IPS-15b (cell line): ENCODE measurements around the gene GNG14.
A peak's percentile ranks its signal among the peaks of the same experiment; 100 is the strongest.
"Not testable (repeated sequence)": the region's sequence is repeated elsewhere in the genome, so short reads cannot be mapped to it uniquely, and the experiment has no call there.

ENCODE experiments used
- H3K27me3 ChIP-seq: one replicate; pipeline ENCODE4 v1.6.1; 2013; ENCODE audit warnings: low read length; ENCODE audit not compliant: control insufficient read depth, insufficient read depth
- H3K36me3 ChIP-seq: one replicate; pipeline ENCODE4 v1.6.1; 2013; ENCODE audit warnings: low read length; ENCODE audit not compliant: control insufficient read depth, insufficient read depth
- H3K4me1 ChIP-seq: one replicate; pipeline ENCODE4 v1.6.1; 2013; ENCODE audit warnings: mild to moderate bottlenecking, low read length; ENCODE audit not compliant: control insufficient read depth, insufficient read depth
- H3K4me3 ChIP-seq: one replicate; pipeline ENCODE4 v1.5.1; 2013; ENCODE audit warnings: low read depth, low read length
- H3K9ac ChIP-seq: one replicate; pipeline ENCODE4 v1.6.1; 2013; ENCODE audit warnings: low read depth, mild to moderate bottlenecking, low read length
- H3K9me3 ChIP-seq: one replicate; pipeline ENCODE4 v1.6.1; 2013; ENCODE audit warnings: mild to moderate bottlenecking, low read length; ENCODE audit not compliant: control insufficient read depth, insufficient read depth

GNG14 gene

GRCh38 chr19:12669270-12670158, 18.3 kb upstream of the GNG14 start:
- H3K27me3 ChIP-seq, result no peaks in the 10 kb centered on the region
- H3K9me3 ChIP-seq, result no peaks in the 10 kb centered on the region
- H3K36me3 ChIP-seq, result peaks cover 21% of the 10 kb centered on the region
- peaks cover 4% of the 10 kb centered on the region for H3K4me1 ChIP-seq
- H3K4me3 ChIP-seq, result peak overlapping the region; percentile 86
- peak overlapping the region; percentile 95 for H3K9ac ChIP-seq

DNA sequence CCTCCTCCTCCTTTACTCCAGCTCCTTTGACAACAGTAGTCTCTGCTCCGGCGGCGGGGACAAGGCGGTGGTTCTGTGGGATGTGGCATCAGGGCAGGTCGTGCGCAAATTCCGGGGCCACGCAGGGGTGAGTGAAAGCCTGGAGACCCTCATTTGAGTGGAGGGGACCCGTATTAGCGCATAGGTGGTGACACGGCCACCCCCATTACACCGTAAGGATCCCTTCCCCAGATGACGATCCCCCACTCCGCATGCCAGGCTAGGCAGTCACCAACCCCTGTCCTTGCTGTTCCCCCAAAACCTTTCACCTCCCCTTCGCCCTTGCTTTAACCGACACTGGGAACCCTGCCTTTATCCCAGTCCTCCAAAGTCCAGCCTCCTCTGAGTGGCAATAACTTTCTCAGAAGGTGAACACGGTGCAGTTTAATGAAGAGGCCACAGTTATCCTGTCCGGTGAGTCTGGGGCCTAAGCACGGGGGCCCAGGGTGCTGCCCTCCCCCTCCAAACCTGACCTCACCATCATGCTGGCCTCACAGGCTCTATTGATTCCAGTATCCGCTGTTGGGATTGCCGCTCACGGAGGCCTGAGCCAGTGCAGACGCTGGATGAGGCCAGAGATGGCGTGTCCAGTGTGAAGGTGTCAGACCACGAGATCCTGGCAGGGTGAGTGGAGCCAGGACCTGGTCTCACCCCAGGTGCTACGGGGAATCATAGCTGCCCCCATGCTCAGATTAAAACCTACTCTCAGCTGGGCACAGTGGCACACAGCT, 17.5 kb upstream of the GNG14 start:
- H3K9ac ChIP-seq, result peak overlapping the region; percentile 95
- H3K4me1 ChIP-seq, result peaks cover 4% of the 10 kb centered on the region
- H3K27me3 ChIP-seq, result no peaks in the 10 kb centered on the region
- H3K4me3 ChIP-seq, result peak overlapping the region; percentile 86
- no peaks in the 10 kb centered on the region for H3K9me3 ChIP-seq
- peaks cover 21% of the 10 kb centered on the region for H3K36me3 ChIP-seq

- H3K4me1 ChIP-seq, result peaks cover 2% of the 10 kb centered on the region
- no peak overlapping the region for H3K4me3 ChIP-seq
- no peaks in the 10 kb centered on the region for H3K27me3 ChIP-seq
- peaks cover 37% of the 10 kb centered on the region for H3K36me3 ChIP-seq
- H3K9ac ChIP-seq, result no peak overlapping the region
- no peaks in the 10 kb centered on the region for H3K9me3 ChIP-seq
Observed at GRCh38 chr19:12672744-12673143, 15.1 kb upstream of the GNG14 start.

GRCh38 chr19:12675399-12675798, 12.4 kb upstream of the GNG14 start:
- Histone ChIP-seq H3K9ac (no peak overlapping the region), H3K36me3 (peaks cover 51% of the 10 kb centered on the region), H3K4me1 (no peaks in the 10 kb centered on the region), H3K4me3 (no peak overlapping the region), H3K27me3 (no peaks in the 10 kb centered on the region), H3K9me3 (no peaks in the 10 kb centered on the region)

GRCh38 chr19:12675940-12676339, 11.9 kb upstream of the GNG14 start:
- no peak overlapping the region for H3K4me3 ChIP-seq
- H3K9me3 ChIP-seq, result no peaks in the 10 kb centered on the region
- H3K27me3 ChIP-seq, result no peaks in the 10 kb centered on the region
- no peaks in the 10 kb centered on the region for H3K4me1 ChIP-seq
- H3K36me3 ChIP-seq, result peaks cover 51% of the 10 kb centered on the region
- no peak overlapping the region for H3K9ac ChIP-seq

- Histone ChIP-seq H3K4me1 (no peaks in the 10 kb centered on the region), H3K36me3 (peaks cover 51% of the 10 kb centered on the region), H3K9ac (no peak overlapping the region), H3K4me3 (no peak overlapping the region), H3K9me3 (no peaks in the 10 kb centered on the region), H3K27me3 (no peaks in the 10 kb centered on the region)
Observed at GRCh38 chr19:12676384-12676792, 11.4 kb upstream of the GNG14 start.

DNA sequence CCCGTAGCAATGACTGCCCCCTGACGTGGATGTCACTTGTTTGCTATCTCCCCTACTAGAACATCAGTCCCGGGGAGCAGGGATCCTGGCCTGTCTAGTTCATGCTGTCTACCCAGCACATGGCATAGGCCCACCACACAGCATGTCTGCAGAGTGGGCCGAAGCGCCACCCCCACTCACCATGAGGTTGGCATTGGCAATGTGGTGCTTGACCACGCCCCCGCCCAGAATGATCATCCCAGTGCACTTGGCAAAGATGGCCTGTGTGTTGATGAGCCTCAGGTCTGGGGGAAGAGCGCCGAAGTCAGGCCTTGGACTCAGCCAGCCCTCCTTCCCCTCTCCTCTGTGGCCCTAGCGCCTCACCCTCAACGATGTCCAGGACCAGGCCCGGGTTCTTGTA, 10.9 kb upstream of the GNG14 start:
- Histone ChIP-seq H3K4me3 (no peak overlapping the region), H3K36me3 (peaks cover 51% of the 10 kb centered on the region), H3K9me3 (no peaks in the 10 kb centered on the region), H3K27me3 (no peaks in the 10 kb centered on the region), H3K4me1 (no peaks in the 10 kb centered on the region), H3K9ac (no peak overlapping the region)

- H3K9ac ChIP-seq, H3K4me1 ChIP-seq, H3K9me3 ChIP-seq, H3K27me3 ChIP-seq, H3K4me3 ChIP-seq: not testable (repeated sequence)
- peaks cover 45% of the 10 kb centered on the region for H3K36me3 ChIP-seq
Observed at GRCh38 chr19:12678039-12678438, 9.8 kb upstream of the GNG14 start.

DNA sequence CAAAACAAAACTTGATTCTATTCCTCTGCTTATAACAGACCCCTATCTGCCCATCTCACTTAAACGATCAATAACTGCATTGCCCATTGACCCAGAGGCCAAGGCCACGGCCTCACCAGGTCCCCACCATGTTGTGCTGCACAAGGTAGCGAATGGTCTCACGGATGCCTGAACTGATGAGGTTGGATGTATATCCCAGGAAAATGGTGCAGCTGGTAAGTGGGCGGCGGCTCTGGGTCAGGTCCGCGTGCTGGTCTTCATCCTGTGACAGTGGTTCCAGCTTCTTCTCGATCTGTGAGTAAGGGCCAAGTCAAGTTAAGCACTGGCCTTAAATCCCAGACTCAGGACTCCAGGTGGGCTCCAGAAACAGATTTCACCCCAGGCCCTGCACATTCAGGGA, 7.8 kb upstream of the GNG14 start:
- Histone ChIP-seq H3K4me1 (no peaks in the 10 kb centered on the region), H3K36me3 (peaks cover 33% of the 10 kb centered on the region), H3K27me3 (no peaks in the 10 kb centered on the region), H3K9me3 (no peaks in the 10 kb centered on the region), H3K9ac (no peak overlapping the region), H3K4me3 (no peak overlapping the region)

DNA sequence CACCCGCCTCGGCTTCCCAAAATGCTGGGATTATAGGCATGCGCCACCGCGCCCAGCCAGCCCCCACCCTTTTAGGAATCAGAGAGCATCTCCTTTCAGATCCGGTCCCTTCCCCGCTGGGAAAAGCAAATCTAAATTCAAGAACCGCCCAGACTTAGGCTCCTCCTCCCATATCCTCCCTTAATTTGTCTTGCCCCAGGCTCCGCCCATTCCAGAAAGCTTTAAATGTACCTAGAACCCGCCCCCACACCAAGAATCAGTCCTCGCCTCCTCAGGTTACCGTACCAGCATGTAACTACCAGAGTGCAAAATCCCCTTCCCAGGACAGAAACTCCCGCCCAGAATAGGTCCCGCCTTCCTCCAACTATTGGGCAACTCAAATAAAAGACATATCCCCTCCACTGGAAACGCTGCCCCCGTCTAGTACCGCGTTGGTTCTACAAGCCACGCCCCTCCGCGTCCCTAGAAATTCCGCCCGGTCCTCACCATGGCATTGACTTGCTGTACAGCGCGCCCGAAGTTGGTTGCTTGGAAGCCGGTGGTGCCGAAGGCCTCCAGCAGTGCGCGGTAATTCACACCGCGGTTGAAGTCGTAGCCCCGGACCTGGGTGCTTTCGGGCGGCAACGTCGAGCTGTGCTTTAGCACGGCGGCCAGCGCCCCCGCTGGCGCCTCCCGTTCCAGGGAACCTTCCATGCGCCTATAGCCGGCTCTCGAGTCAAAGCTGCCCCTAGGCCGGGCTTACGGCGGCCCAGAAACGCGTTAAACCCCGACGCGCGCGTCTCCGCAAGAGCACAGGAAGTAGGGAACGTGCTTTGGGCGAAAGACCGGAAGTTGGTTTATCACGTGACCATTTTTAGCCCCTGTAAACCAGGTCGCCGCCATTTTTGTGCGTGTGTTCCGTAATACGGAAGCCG, 6.5 kb upstream of the GNG14 start, which contains the start of gene DHPS:
DHPS (minus strand) TSS at position 807 of the 914 bp plus-strand sequence; CDS start at position 693, 114 bp downstream.
- Histone ChIP-seq H3K4me3 (peak within 1 kb of the TSS; percentile 100), H3K9ac (peak within 1 kb of the TSS; percentile 98), H3K27me3 (no peaks in the 10 kb centered on the region), H3K4me1 (no peaks in the 10 kb centered on the region), H3K9me3 (no peaks in the 10 kb centered on the region), H3K36me3 (peaks cover 20% of the 10 kb centered on the region)

GRCh38 chr19:12685831-12686230, 2.0 kb upstream of the GNG14 start:
- peaks cover 9% of the 10 kb centered on the region for H3K36me3 ChIP-seq
- H3K27me3 ChIP-seq, result no peaks in the 10 kb centered on the region
- no peaks in the 10 kb centered on the region for H3K4me1 ChIP-seq
- H3K4me3 ChIP-seq, result no peak overlapping the region
- H3K9ac ChIP-seq, result no peak overlapping the region
- no peaks in the 10 kb centered on the region for H3K9me3 ChIP-seq
